Measurements from ENCODE around the gene AGAP1. TPM values are rescaled to one million over a fixed set of nuclear protein-coding genes. Genes with fewer than 3 reads are reported as not detected.

AGAP1 gene
- total and polyA plus RNA-seq, 10 donors, result 1.1 to 26.6 (median 11.3) TPM

- intact Hi-C loops (cut with DNase I; ENCODE audit: low total_unique reads), result no loop called here
- Histone ChIP-seq H3K27ac (no peak overlapping the region), H3K36me3 (no peaks in the 10 kb centered on the region), H3K4me3 (no peak overlapping the region), H3K9me3 (peaks cover 0 to 21% (median 17%) of the 10 kb centered on the region in 8 donors), H3K4me1 (no peaks in the 10 kb centered on the region), H3K27me3 (replicated peaks in 1 of 7) (peaks cover 0 to 18% (median 0%) of the 10 kb centered on the region in 7 donors)
- TF ChIP-seq POLR2A (IDR thresholded peaks at IDR 0.05), result no peak
- no peak for TF ChIP-seq POLR2AphosphoS5 (IDR thresholded peaks at IDR 0.05)
- no peak for TF ChIP-seq CTCF (IDR thresholded peaks at IDR 0.05 in 8 of 11, conservative IDR thresholded peaks at IDR 0.05 in 3 of 11)
- 85 to 92% (median 89%) methylated on average over 2 of the region's 2 CpGs for WGBS, 5 donors
- no peak for DNase-seq
Observed at GRCh38 chr2:235868645-235869044, 374.8 kb downstream of the AGAP1 start.

- no peak for DNase-seq
- Histone ChIP-seq H3K4me3 (no peak overlapping the region), H3K9me3 (peaks cover 0 to 21% (median 17%) of the 10 kb centered on the region in 8 donors), H3K4me1 (no peaks in the 10 kb centered on the region), H3K27me3 (replicated peaks in 1 of 7) (peaks cover 0 to 4% (median 0%) of the 10 kb centered on the region in 7 donors), H3K36me3 (no peaks in the 10 kb centered on the region), H3K27ac (no peak overlapping the region)
- 72 to 100% (median 83%) methylated on average over 1 of the region's 1 CpG for WGBS, 5 donors
- TF ChIP-seq POLR2AphosphoS5 (IDR thresholded peaks at IDR 0.05), result no peak
- TF ChIP-seq CTCF (IDR thresholded peaks at IDR 0.05 in 8 of 11, conservative IDR thresholded peaks at IDR 0.05 in 3 of 11), result no peak
- no peak for TF ChIP-seq POLR2A (IDR thresholded peaks at IDR 0.05)
- intact Hi-C loops (cut with DNase I; ENCODE audit: low total_unique reads), result no loop called here
Observed at GRCh38 chr2:235870515-235870914, 376.7 kb downstream of the AGAP1 start.

GRCh38 chr2:235876099-235876679, 382.3 kb downstream of the AGAP1 start:
- no peaks in the 10 kb centered on the region for H3K4me1 ChIP-seq
- WGBS, 5 donors, result 65 to 72% (median 70%) methylated on average over 9 of the region's 9 CpGs
- H3K36me3 ChIP-seq, result no peaks in the 10 kb centered on the region
- H3K4me3 ChIP-seq, result no peak overlapping the region
- no peaks in the 10 kb centered on the region for H3K27me3 ChIP-seq (replicated peaks in 1 of 7)
- no peak for DNase-seq
- TF ChIP-seq CTCF (IDR thresholded peaks at IDR 0.05 in 8 of 11, conservative IDR thresholded peaks at IDR 0.05 in 3 of 11) (no peak), POLR2A (IDR thresholded peaks at IDR 0.05) (no peak), POLR2AphosphoS5 (IDR thresholded peaks at IDR 0.05) (no peak)
- peaks cover 0 to 3% (median under 1%) of the 10 kb centered on the region in 8 donors for H3K9me3 ChIP-seq
- no peak overlapping the region for H3K27ac ChIP-seq
- intact Hi-C loops (cut with DNase I; ENCODE audit: low total_unique reads), result no loop called here

GRCh38 chr2:235877275-235877802, 383.5 kb downstream of the AGAP1 start:
- Histone ChIP-seq H3K36me3 (no peaks in the 10 kb centered on the region), H3K4me1 (no peaks in the 10 kb centered on the region), H3K27me3 (replicated peaks in 1 of 7) (no peaks in the 10 kb centered on the region), H3K9me3 (no peaks in the 10 kb centered on the region), H3K4me3 (no peak overlapping the region), H3K27ac (no peak overlapping the region)
- 76 to 90% (median 84%) methylated on average over 15 of the region's 15 CpGs for WGBS, 5 donors
- TF ChIP-seq POLR2AphosphoS5 (IDR thresholded peaks at IDR 0.05), result no peak
- TF ChIP-seq POLR2A (IDR thresholded peaks at IDR 0.05), result no peak
- no peak for TF ChIP-seq CTCF (IDR thresholded peaks at IDR 0.05 in 8 of 11, conservative IDR thresholded peaks at IDR 0.05 in 3 of 11)
- intact Hi-C loops (cut with DNase I; ENCODE audit: low total_unique reads), result no loop called here
- DNase-seq, result no peak

Data from spleen (tissue), 11 donors.